Neural progenitor cell (in vitro differentiated cells): Measurements from ENCODE around the gene RNF224. TPM values are rescaled to one million over a fixed set of nuclear protein-coding genes. Genes with fewer than 3 reads are reported as not detected.

Experiments used
- DNase-seq: peaks from one replicate; pipeline ENCODE4 v3.0.0-alpha.2; 2016; ENCODE audit warnings: low spot score
- H2AFZ ChIP-seq: fragments of 200-600 bp; sonication (generic); replicated peaks from 2 replicates; pipeline ENCODE4 v1.6.1; 2016; ENCODE audit warnings: antibody characterized with exemption
- H3F3A ChIP-seq: fragments of 200-600 bp; sonication (generic); 2 replicates; pipeline ENCODE4 v1.6.1; 2016; ENCODE audit warnings: antibody characterized with exemption, low read depth
- H3K27ac ChIP-seq: fragments of 200-600 bp; sonication (generic); 2 replicates; pipeline ENCODE4 v1.5.1; 2016; ENCODE audit warnings: mild to moderate bottlenecking
- H3K27me3 ChIP-seq: fragments of 200-600 bp; sonication (generic); 2 replicates; pipeline ENCODE4 v1.6.1; 2016; ENCODE audit warnings: mild to moderate bottlenecking, moderate library complexity
- H3K36me3 ChIP-seq: fragments of 200-600 bp; sonication (generic); 2 replicates; pipeline ENCODE4 v1.5.1; 2016
- H3K4me1 ChIP-seq: fragments of 200-600 bp; sonication (generic); 2 replicates; pipeline ENCODE4 v1.6.1; 2016; ENCODE audit warnings: mixed run types
- H3K4me2 ChIP-seq: fragments of 200-600 bp; sonication (generic); 2 replicates; pipeline ENCODE4 v1.6.1; 2016
- H3K4me3 ChIP-seq: fragments of 200-600 bp; sonication (generic); 2 replicates; pipeline ENCODE4 v1.5.1; 2016
- H3K79me2 ChIP-seq: fragments of 200-600 bp; sonication (generic); 2 replicates; pipeline ENCODE4 v1.6.1; 2016; ENCODE audit warnings: low read depth
- H3K9ac ChIP-seq: fragments of 200-600 bp; sonication (generic); 2 replicates; pipeline ENCODE4 v1.6.1; 2016
- H3K9me3 ChIP-seq: fragments of 200-600 bp; sonication (generic); 2 replicates; pipeline ENCODE4 v1.5.1; 2016; ENCODE audit warnings: low read depth
- H4K20me1 ChIP-seq: fragments of 200-600 bp; sonication (generic); 2 replicates; pipeline ENCODE4 v1.6.1; 2016; ENCODE audit warnings: low read depth
- H3K27ac Mint-ChIP-seq: 3 replicates; pipeline ENCODE4 v1.8.0; 2021; ENCODE audit warnings: mixed read lengths
- H3K27me3 Mint-ChIP-seq: 2 replicates; pipeline ENCODE4 v1.8.0; 2022; ENCODE audit warnings: low read depth, mild to moderate bottlenecking, inconsistent platforms, moderate library complexity, mixed read lengths; ENCODE audit not compliant: insufficient read depth
- H3K36me3 Mint-ChIP-seq: 3 replicates; pipeline ENCODE4 v1.8.0; 2021; ENCODE audit warnings: mixed read lengths
- H3K4me1 Mint-ChIP-seq: 3 replicates; pipeline ENCODE4 v1.8.0; 2021; ENCODE audit warnings: mixed read lengths
- H3K4me3 Mint-ChIP-seq: 3 replicates; pipeline ENCODE4 v1.8.0; 2021; ENCODE audit warnings: mild to moderate bottlenecking, moderate library complexity, mixed read lengths
- H3K9me3 Mint-ChIP-seq: 3 replicates; pipeline ENCODE4 v1.8.0; 2020; ENCODE audit warnings: mixed read lengths
- CTCF ChIP-seq: fragments of 200-600 bp; sonication (generic); IDR thresholded peaks from 2 replicates; pipeline ENCODE4 v1.5.1; 2017; ENCODE audit warnings: antibody characterized with exemption, mild to moderate bottlenecking
- EZH2 ChIP-seq: fragments of 200-600 bp; sonication (generic); IDR thresholded peaks from 2 replicates; pipeline ENCODE4 v1.6.1; 2017; ENCODE audit warnings: antibody characterized with exemption, mild to moderate bottlenecking, moderate library complexity
- EZH2phosphoT487 ChIP-seq: fragments of 200-600 bp; sonication (generic); IDR thresholded peaks from 2 replicates; pipeline ENCODE4 v1.6.1; 2017; ENCODE audit warnings: antibody characterized with exemption
- total RNA-seq: library from RNA; depleted of rRNA; stranded (reverse); fragments of >200 nt; gene quantifications from 2 replicates; pipeline ENCODE4 v1.2.3, GENCODE V29; 2015; ENCODE audit warnings: low replicate concordance

The RNF224 gene
- total RNA-seq, 1 donor from 2014 or later = not detected

DNA sequence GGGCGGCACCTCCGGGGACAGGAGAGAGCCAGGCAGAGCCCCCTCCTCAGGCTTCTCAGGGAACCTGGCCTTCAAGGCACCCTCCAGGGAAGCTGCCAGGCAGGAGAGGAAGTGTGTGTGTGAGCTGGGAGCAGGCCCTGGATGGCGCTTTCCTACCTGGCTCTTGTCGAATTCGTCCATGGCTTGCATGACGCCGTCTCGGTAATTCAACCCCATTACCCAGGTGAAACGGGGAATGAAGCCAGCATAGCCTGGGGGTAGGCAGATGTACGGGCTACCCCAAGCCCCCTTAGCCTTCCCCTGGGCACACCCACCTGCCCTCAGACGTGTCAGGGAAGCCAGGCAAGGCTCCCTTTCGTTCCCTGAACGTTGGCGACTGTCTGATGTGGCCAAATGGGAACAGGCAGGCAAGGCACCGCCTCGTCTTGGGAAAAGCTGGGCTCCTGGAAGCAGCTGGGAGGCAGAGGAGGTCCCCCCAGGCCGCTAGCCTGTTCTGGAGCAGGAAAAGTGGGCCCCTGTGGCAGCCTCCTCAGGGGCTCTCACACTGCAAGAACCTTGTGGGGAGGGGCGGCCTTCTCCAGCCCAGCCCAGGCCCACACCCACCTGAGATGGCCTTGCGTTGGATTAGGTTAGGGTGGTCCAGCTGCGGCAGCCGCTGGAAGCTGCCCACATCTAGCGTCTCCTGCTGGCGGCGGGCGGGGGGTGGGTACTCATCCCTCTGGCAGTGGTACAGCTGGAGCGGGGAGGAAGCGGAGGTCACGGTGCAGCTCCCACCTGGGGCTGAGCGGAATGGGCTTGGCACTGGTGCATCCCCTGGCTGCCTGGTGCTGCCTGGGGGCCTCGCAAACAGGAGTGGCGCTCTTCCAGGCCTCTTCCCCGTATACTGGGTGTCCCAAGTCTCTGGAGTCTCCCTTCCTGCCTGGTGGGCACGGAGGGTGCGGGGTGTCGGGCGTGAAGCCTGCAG is 17.5 kb downstream of the RNF224 start:
- peaks cover 7% of the 10 kb centered on the region for H3K4me1 ChIP-seq
- peak; percentile 31 for DNase-seq
- no peak overlapping the region for H3K9ac ChIP-seq
- H3K4me3 ChIP-seq = no peak overlapping the region
- no peak overlapping the region for H3K27ac ChIP-seq
- H4K20me1 ChIP-seq = peaks cover 31% of the 10 kb centered on the region
- peaks cover 41% of the 10 kb centered on the region for H3F3A ChIP-seq
- H3K27me3 ChIP-seq = no peaks in the 10 kb centered on the region
- Mint-ChIP-seq H3K4me1 (peaks cover 37% of the 10 kb centered on the region), H3K27me3 (no peaks in the 10 kb centered on the region), H3K9me3 (no peaks in the 10 kb centered on the region), H3K4me3 (peak overlapping the region; percentile 38), H3K36me3 (peaks cover 14% of the 10 kb centered on the region), H3K27ac (no peak overlapping the region)
- peaks cover 24% of the 10 kb centered on the region for H3K79me2 ChIP-seq
- H3K9me3 ChIP-seq = no peaks in the 10 kb centered on the region
- no peak for TF ChIP-seq EZH2
- TF ChIP-seq CTCF = peak; percentile 6
- no peak for TF ChIP-seq EZH2phosphoT487
- H3K36me3 ChIP-seq = no peaks in the 10 kb centered on the region
- H2AFZ ChIP-seq = no peak overlapping the region
- H3K4me2 ChIP-seq = no peak overlapping the region

DNA sequence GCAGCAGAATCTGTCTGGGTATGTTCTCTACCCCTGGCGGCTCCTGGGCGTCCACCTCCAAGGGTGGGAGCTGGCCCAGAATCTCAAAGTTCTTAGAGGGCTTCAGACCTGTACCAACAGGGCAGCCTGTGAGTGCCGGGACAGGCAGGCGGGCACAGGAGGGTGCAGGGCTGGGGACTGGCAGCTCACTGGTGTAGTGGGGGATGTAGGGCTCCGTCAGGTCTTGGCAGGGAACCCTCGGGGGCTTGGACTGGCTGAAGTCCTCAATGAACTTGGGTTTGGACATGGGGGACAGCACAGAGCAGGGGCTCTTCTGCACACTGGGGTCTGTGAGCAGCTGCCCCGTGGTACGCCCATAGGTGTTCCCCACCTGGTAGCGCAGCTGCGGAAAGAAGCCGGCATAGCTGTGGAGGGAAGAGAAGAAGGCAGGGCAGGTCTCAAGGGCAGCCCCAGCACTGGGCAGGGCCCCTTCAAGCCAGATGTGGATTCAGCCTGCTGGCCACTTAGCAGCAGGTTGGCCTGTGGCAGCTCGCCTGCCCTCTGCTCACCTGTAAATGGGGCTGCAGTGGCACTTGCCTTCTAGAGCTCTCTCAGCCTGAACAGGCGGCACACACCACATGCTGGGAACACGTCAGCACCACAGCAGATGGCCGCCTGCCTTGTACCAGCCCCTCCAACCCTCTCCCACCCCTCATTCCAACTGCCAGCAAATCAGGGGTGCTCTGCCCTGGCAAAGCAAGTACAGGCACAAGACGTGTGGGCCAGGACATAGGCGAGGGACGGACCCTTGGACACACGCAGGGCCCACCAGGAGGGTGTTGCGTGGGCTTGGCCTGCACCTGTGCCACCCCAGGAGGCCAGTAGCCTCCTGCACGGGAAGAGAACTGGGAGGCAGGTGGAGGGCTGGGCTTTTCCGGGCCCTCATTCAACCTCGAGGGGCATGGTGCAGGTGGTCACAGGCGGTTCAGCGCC is 18.4 kb downstream of the RNF224 start:
- TF ChIP-seq CTCF (no peak), EZH2 (no peak), EZH2phosphoT487 (no peak)
- Histone ChIP-seq H3F3A (peaks cover 33% of the 10 kb centered on the region), H4K20me1 (peaks cover 31% of the 10 kb centered on the region), H2AFZ (no peak overlapping the region), H3K9me3 (no peaks in the 10 kb centered on the region), H3K4me2 (no peak overlapping the region), H3K9ac (no peak overlapping the region), H3K4me3 (no peak overlapping the region), H3K27ac (no peak overlapping the region), H3K4me1 (peaks cover 7% of the 10 kb centered on the region), H3K36me3 (no peaks in the 10 kb centered on the region), H3K79me2 (peaks cover 21% of the 10 kb centered on the region), H3K27me3 (no peaks in the 10 kb centered on the region)
- Mint-ChIP-seq H3K4me3 (no peak overlapping the region), H3K27ac (no peak overlapping the region), H3K27me3 (no peaks in the 10 kb centered on the region), H3K36me3 (peaks cover 14% of the 10 kb centered on the region), H3K4me1 (peaks cover 40% of the 10 kb centered on the region), H3K9me3 (no peaks in the 10 kb centered on the region)
- no peak for DNase-seq

DNA sequence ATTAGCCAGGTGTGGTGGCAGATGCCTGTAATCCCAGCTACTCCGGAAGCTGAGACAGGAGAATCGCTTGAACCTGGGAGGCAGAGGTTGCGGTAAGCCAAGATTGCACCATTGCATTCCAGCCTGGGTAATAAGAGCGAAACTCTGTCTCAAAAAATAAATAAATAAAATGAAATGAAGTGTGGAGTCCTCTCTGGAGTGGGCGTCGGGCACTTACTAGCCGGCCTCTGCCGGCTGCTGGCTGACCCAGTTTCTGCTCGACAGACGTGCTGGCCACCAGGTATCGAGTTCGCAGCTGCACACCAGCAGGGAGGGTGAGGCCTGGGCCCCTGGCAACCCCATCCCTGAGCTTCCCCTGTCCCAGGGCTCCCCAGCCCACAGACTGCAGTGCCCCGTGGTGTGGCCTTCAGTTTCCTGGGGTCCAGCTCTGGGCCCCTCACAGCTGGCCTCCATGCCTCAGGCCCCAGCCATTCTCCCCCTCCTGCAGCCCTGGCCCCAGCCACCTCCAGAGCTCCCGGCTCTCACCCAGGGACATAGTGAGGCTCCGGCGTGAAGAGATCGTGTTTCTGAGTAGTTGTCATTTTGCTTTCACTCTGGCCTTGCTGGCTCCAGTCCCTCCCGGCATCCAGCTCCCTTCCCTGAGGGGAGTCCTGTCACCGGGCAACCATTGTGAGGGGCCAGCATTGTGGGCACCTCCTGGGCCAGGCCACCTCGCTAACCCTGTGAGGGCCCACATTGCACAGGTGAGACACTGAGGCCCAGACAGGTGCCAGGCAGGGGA is 20.0 kb downstream of the RNF224 start:
- Histone ChIP-seq H3F3A (peaks cover 25% of the 10 kb centered on the region), H2AFZ (no peak overlapping the region), H3K9me3 (no peaks in the 10 kb centered on the region), H3K9ac (no peak overlapping the region), H3K4me2 (no peak overlapping the region), H3K27me3 (no peaks in the 10 kb centered on the region), H3K79me2 (peaks cover 12% of the 10 kb centered on the region), H3K4me1 (peaks cover 15% of the 10 kb centered on the region), H3K27ac (no peak overlapping the region), H3K36me3 (no peaks in the 10 kb centered on the region), H4K20me1 (peaks cover 22% of the 10 kb centered on the region), H3K4me3 (no peak overlapping the region)
- DNase-seq = no peak
- TF ChIP-seq CTCF (no peak), EZH2phosphoT487 (no peak)
- no peaks in the 10 kb centered on the region for H3K27me3 Mint-ChIP-seq
- peaks cover 9% of the 10 kb centered on the region for H3K36me3 Mint-ChIP-seq
- H3K4me3 Mint-ChIP-seq = no peak overlapping the region
- peaks cover 40% of the 10 kb centered on the region for H3K4me1 Mint-ChIP-seq
- H3K9me3 Mint-ChIP-seq = no peaks in the 10 kb centered on the region
- H3K27ac Mint-ChIP-seq = peak overlapping the region; percentile 29
